Activated B cell treated with CpG ODN at 0.5 μM for 24 hours (primary cell): ENCODE results near the gene SLC26A11. TPM values are rescaled to one million over a fixed set of nuclear protein-coding genes. Genes with fewer than 3 reads are reported as not detected.

ENCODE experiments used
- ATAC-seq: fragments of 200-7000 bp; cut with Tn5 transposase; one replicate; pipeline ENCODE4 v1.10.0; 2021; ENCODE audit warnings: low read depth, mild to moderate bottlenecking, moderate library complexity
- CTCF ChIA-PET: fragments of 350-600 bp; sonication (Branson Sonifier 250); formaldehyde crosslinking; loops from one replicate; lab custom pipeline; 2021; ENCODE audit warnings: antibody characterized with exemption; lab: Charles Lee
- POLR2A ChIA-PET: fragments of 350-600 bp; sonication (Branson Sonifier 250); formaldehyde crosslinking; loops from one replicate; lab custom pipeline; 2021; ENCODE audit warnings: antibody characterized with exemption; lab: Charles Lee
- DNase-seq: peaks from one replicate; pipeline ENCODE4 v3.0.0; 2022
- H3K27ac Mint-ChIP-seq: one replicate; pipeline ENCODE4 v1.8.0; 2020; ENCODE audit warnings: mixed read lengths
- H3K27me3 Mint-ChIP-seq: one replicate; pipeline ENCODE4 v1.8.0; 2021; ENCODE audit warnings: mixed read lengths
- H3K36me3 Mint-ChIP-seq: one replicate; pipeline ENCODE4 v1.8.0; 2021; ENCODE audit warnings: low read depth, mixed read lengths
- H3K4me1 Mint-ChIP-seq: one replicate; pipeline ENCODE4 v1.8.0; 2021; ENCODE audit warnings: mixed read lengths
- H3K4me3 Mint-ChIP-seq: one replicate; pipeline ENCODE4 v1.8.0; 2020; ENCODE audit warnings: mild to moderate bottlenecking, mixed read lengths
- H3K9me3 Mint-ChIP-seq: one replicate; pipeline ENCODE4 v1.8.0; 2020; ENCODE audit warnings: mixed read lengths
- CTCF ChIP-seq: fragments of 200-600 bp; IDR thresholded peaks from one replicate; pipeline ENCODE4 v1.8.0; 2022; ENCODE audit warnings: antibody characterized with exemption, mild to moderate bottlenecking
- intact Hi-C: fragments of 100-400 bp; cut with micrococcal nuclease; formaldehyde crosslinking; loops from one replicate; pipeline ENCODE4 v1.15.1; 2024
- total RNA-seq: library from RNA; stranded (reverse); gene quantifications from 2 replicates; pipeline ENCODE4 v1.2.3, GENCODE V29; 2022

The SLC26A11 gene
- total RNA-seq, 1 donor from 2014 or later, result 8.4 TPM

GRCh38 chr17:80264205-80265075 is 44.2 kb downstream of the SLC26A11 start:
- ATAC-seq, result no peak
- ChIA-PET POLR2A (interaction anchor here (0.6 to 2.2 kb wide), 7 partner anchors 16 to 1597 kb away, joined by 3 to 17 read pairs (median 3); partner anchors contain the start of genes SGSH and SLC26A11), CTCF (interaction anchor here (1.2 to 1.5 kb wide), 3 partner anchors 12 to 181 kb away, joined by 3 read pairs; partner anchors contain the start of gene GAA)
- Mint-ChIP-seq H3K4me1 (peaks cover 55% of the 10 kb centered on the region), H3K9me3 (no peaks in the 10 kb centered on the region), H3K4me3 (peak overlapping the region; percentile 93), H3K27ac (peak overlapping the region; percentile 90), H3K27me3 (no peaks in the 10 kb centered on the region), H3K36me3 (peaks cover 20% of the 10 kb centered on the region)
- no peak for TF ChIP-seq CTCF
- intact Hi-C loops, result loop anchor here (5.0 kb wide), 3 partner anchors 162 to 973 kb away; partner anchors contain the start of genes CEP131, GAA, NDUFAF8 and TEPSIN
- no peak for DNase-seq

- Mint-ChIP-seq H3K27me3 (no peaks in the 10 kb centered on the region), H3K36me3 (peaks cover 26% of the 10 kb centered on the region), H3K27ac (peak overlapping the region; percentile 90), H3K4me3 (peak overlapping the region; percentile 93), H3K4me1 (peaks cover 49% of the 10 kb centered on the region), H3K9me3 (no peaks in the 10 kb centered on the region)
- ChIA-PET CTCF (no interaction called here), POLR2A (interaction anchor here (0.6 to 0.7 kb wide), 3 partner anchors 395 to 1596 kb away, joined by 3 read pairs; partner anchors contain the start of genes NDUFAF8 and TEPSIN)
- intact Hi-C loops, result no loop called here
- DNase-seq, result no peak
- no peak for TF ChIP-seq CTCF
- no peak for ATAC-seq
These were observed 45.2 kb downstream of the SLC26A11 start for GRCh38 chr17:80265205-80266068.

- H3K27ac Mint-ChIP-seq, result peak overlapping the region; percentile 18
- CTCF ChIA-PET, result no interaction called here
- H3K4me1 Mint-ChIP-seq, result peaks cover 42% of the 10 kb centered on the region
These were observed 47.2 kb downstream of the SLC26A11 start for GRCh38 chr17:80267391-80267790.

GRCh38 chr17:80268427-80268826 is 48.2 kb downstream of the SLC26A11 start:
- ATAC-seq, result no peak
- TF ChIP-seq CTCF, result no peak
- intact Hi-C loops, result no loop called here
- H3K27me3 Mint-ChIP-seq, result no peaks in the 10 kb centered on the region
- H3K9me3 Mint-ChIP-seq, result no peaks in the 10 kb centered on the region
- H3K36me3 Mint-ChIP-seq, result peaks cover 37% of the 10 kb centered on the region
- peaks cover 35% of the 10 kb centered on the region for H3K4me1 Mint-ChIP-seq
- POLR2A ChIA-PET, result no interaction called here
- no peak overlapping the region for H3K4me3 Mint-ChIP-seq
- no peak for DNase-seq
- CTCF ChIA-PET, result no interaction called here
- H3K27ac Mint-ChIP-seq, result no peak overlapping the region

More at GRCh38 chr17:80267391-80267790, 47.2 kb downstream of the SLC26A11 start:
- no peak for TF ChIP-seq CTCF
- no peak for DNase-seq
- H3K9me3 Mint-ChIP-seq, result no peaks in the 10 kb centered on the region
- intact Hi-C loops, result no loop called here
- ATAC-seq, result no peak
- H3K4me3 Mint-ChIP-seq, result no peak overlapping the region
- H3K27me3 Mint-ChIP-seq, result no peaks in the 10 kb centered on the region
- POLR2A ChIA-PET, result no interaction called here
- peaks cover 34% of the 10 kb centered on the region for H3K36me3 Mint-ChIP-seq
